Thyroid gland (tissue), 4 donors: ENCODE measurements around the gene VWA1.
"Not testable (repeated sequence)": the region's sequence is repeated elsewhere in the genome, so short reads cannot be mapped to it uniquely, and the experiment has no call there.

Experiments
- POLR2A ChIP-seq, 2 donors: fragments of 450-650 bp; IDR thresholded peaks; one replicate each; pipeline ENCODE4 v1.6.1; 2017; ENCODE audit warnings: antibody characterized with exemption in 2 of 2, mild to moderate bottlenecking in 2 of 2, moderate library complexity in 1 of 2
- TF ChIP-seq, protein P1 (sequence below), 6 experiments: fragments of 200-600 bp in 3 of 6; fragments of 450-650 bp in 3 of 6; sonication (generic) in 3 of 6; IDR thresholded peaks; one replicate each; pipeline ENCODE4 v1.5.1; 2016 to 2019; ENCODE audit warnings: antibody characterized with exemption in 6 of 6, mild to moderate bottlenecking in 2 of 6, inconsistent platforms in 1 of 6, moderate library complexity in 1 of 6

DNA sequence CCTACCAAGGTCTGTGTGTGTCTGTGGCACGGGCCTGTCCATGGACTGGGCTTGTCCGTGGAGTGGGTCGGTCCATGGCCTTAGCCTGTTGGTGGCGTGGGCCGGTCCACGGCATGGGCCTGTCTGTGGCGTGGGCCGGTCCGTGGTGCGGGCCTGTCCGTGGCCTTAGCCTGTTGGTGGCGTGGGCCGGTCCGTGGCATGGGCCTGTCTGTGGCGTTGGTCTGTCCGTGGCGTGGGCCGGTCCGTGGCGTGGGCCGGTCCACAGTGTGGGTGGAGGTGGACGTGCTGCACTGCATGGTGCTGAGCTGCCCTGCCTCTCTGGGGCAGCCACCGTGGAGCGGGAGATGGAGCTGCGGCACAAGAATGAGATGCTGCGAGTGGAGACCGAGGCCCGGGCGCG, 46.3 kb downstream of the VWA1 start:
- TF ChIP-seq, protein P1, sequence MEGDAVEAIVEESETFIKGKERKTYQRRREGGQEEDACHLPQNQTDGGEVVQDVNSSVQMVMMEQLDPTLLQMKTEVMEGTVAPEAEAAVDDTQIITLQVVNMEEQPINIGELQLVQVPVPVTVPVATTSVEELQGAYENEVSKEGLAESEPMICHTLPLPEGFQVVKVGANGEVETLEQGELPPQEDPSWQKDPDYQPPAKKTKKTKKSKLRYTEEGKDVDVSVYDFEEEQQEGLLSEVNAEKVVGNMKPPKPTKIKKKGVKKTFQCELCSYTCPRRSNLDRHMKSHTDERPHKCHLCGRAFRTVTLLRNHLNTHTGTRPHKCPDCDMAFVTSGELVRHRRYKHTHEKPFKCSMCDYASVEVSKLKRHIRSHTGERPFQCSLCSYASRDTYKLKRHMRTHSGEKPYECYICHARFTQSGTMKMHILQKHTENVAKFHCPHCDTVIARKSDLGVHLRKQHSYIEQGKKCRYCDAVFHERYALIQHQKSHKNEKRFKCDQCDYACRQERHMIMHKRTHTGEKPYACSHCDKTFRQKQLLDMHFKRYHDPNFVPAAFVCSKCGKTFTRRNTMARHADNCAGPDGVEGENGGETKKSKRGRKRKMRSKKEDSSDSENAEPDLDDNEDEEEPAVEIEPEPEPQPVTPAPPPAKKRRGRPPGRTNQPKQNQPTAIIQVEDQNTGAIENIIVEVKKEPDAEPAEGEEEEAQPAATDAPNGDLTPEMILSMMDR (IDR thresholded peaks at IDR 0.05): not testable (repeated sequence)
- TF ChIP-seq POLR2A (IDR thresholded peaks at IDR 0.05): not testable (repeated sequence)
